Adrenal gland (tissue), 5 donors: ENCODE results near the gene LPAR3.

Experiments
- CTCF ChIP-seq, 6 experiments: fragments of 450-650 bp in 4 of 6; fragments of 200-600 bp in 2 of 6; sonication (generic) in 1 of 6; IDR thresholded peaks; 1 replicate in 5 of 6; 2 replicates in 1 of 6; pipeline versions ENCODE4 v1.5.1 to v1.8.0; 2016 to 2021; ENCODE audit warnings: antibody characterized with exemption in 6 of 6, mild to moderate bottlenecking in 2 of 6, moderate library complexity in 1 of 6
- POLR2A ChIP-seq, 2 donors: fragments of 450-650 bp; IDR thresholded peaks; one replicate each; pipeline ENCODE4 v1.6.1; 2017; ENCODE audit warnings: antibody characterized with exemption in 2 of 2, mild to moderate bottlenecking in 2 of 2, moderate library complexity in 1 of 2
- donor health status: DM: no; HTN: no; CAD: no.

- TF ChIP-seq CTCF (IDR thresholded peaks at IDR 0.05) (no peak), POLR2A (IDR thresholded peaks at IDR 0.05) (no peak)
Measured at GRCh38 chr1:84871181-84871580, 21.8 kb downstream of the LPAR3 start.
